ENCODE data around the gene ABHD6. TPM values are rescaled to one million over a fixed set of nuclear protein-coding genes. Genes with fewer than 3 reads are reported as not detected.

Gene ABHD6
- total RNA-seq, 1 donor = 5.1 TPM

- peak; percentile 6 for DNase-seq (ENCODE audit: insufficient read length, low spot score, missing footprints)
- Histone ChIP-seq H4K20me1 (ENCODE audit: insufficient read depth, low read length) (no peaks in the 10 kb centered on the region), H3K4me3 (ENCODE audit: insufficient read depth, low read length) (no peak overlapping the region), H3K27ac (ENCODE audit: low read depth, low read length) (no peak overlapping the region), H3K4me2 (ENCODE audit: insufficient read depth, low read length) (no peak overlapping the region), H3K4me1 (ENCODE audit: insufficient read depth, low read length) (no peaks in the 10 kb centered on the region), H3K36me3 (ENCODE audit: insufficient read depth, low read length) (no peaks in the 10 kb centered on the region), H3K9me3 (ENCODE audit: low read depth, low read length) (no peaks in the 10 kb centered on the region), H3K79me2 (ENCODE audit: insufficient read depth, low read length) (no peaks in the 10 kb centered on the region), H3K27me3 (ENCODE audit: insufficient read depth, low read length) (no peaks in the 10 kb centered on the region), H2AFZ (ENCODE audit: low read length) (no peak overlapping the region)
- no peak for TF ChIP-seq CTCF (IDR thresholded peaks at IDR 0.05; ENCODE audit: extremely low read depth, low read depth, low read length)
These were observed 43.7 kb upstream of the ABHD6 start for GRCh38 chr3:58193682-58194407.

- H3K4me2 ChIP-seq (ENCODE audit: insufficient read depth, low read length) = no peak overlapping the region
- no peak for TF ChIP-seq CTCF (IDR thresholded peaks at IDR 0.05; ENCODE audit: extremely low read depth, low read depth, low read length)
- peak; percentile 1 for DNase-seq (ENCODE audit: insufficient read length, low spot score, missing footprints)
- H3K4me1 ChIP-seq (ENCODE audit: insufficient read depth, low read length) = no peaks in the 10 kb centered on the region
- no peak overlapping the region for H3K4me3 ChIP-seq (ENCODE audit: insufficient read depth, low read length)
- no peaks in the 10 kb centered on the region for H3K27me3 ChIP-seq (ENCODE audit: insufficient read depth, low read length)
- no peak overlapping the region for H3K27ac ChIP-seq (ENCODE audit: low read depth, low read length)
- H3K36me3 ChIP-seq (ENCODE audit: insufficient read depth, low read length) = no peaks in the 10 kb centered on the region
- H2AFZ ChIP-seq (ENCODE audit: low read length) = no peak overlapping the region
- H3K9me3 ChIP-seq (ENCODE audit: low read depth, low read length) = no peaks in the 10 kb centered on the region
- H4K20me1 ChIP-seq (ENCODE audit: insufficient read depth, low read length) = no peaks in the 10 kb centered on the region
- no peaks in the 10 kb centered on the region for H3K79me2 ChIP-seq (ENCODE audit: insufficient read depth, low read length)
These were observed 40.0 kb upstream of the ABHD6 start for GRCh38 chr3:58197588-58197987.

GRCh38 chr3:58198362-58198761 lies 39.2 kb upstream of the ABHD6 start:
- Histone ChIP-seq H3K27ac (ENCODE audit: low read depth, low read length) (no peak overlapping the region), H2AFZ (ENCODE audit: low read length) (no peak overlapping the region), H3K4me3 (ENCODE audit: insufficient read depth, low read length) (no peak overlapping the region), H4K20me1 (ENCODE audit: insufficient read depth, low read length) (no peaks in the 10 kb centered on the region), H3K27me3 (ENCODE audit: insufficient read depth, low read length) (no peaks in the 10 kb centered on the region), H3K4me2 (ENCODE audit: insufficient read depth, low read length) (no peak overlapping the region), H3K4me1 (ENCODE audit: insufficient read depth, low read length) (no peaks in the 10 kb centered on the region), H3K36me3 (ENCODE audit: insufficient read depth, low read length) (no peaks in the 10 kb centered on the region), H3K9me3 (ENCODE audit: low read depth, low read length) (no peaks in the 10 kb centered on the region), H3K79me2 (ENCODE audit: insufficient read depth, low read length) (no peaks in the 10 kb centered on the region)
- no peak for DNase-seq (ENCODE audit: insufficient read length, low spot score, missing footprints)
- TF ChIP-seq CTCF (IDR thresholded peaks at IDR 0.05; ENCODE audit: extremely low read depth, low read depth, low read length) = no peak

GRCh38 chr3:58198804-58199203 lies 38.8 kb upstream of the ABHD6 start:
- Histone ChIP-seq H3K4me3 (ENCODE audit: insufficient read depth, low read length) (no peak overlapping the region), H4K20me1 (ENCODE audit: insufficient read depth, low read length) (no peaks in the 10 kb centered on the region), H3K9me3 (ENCODE audit: low read depth, low read length) (no peaks in the 10 kb centered on the region), H3K4me1 (ENCODE audit: insufficient read depth, low read length) (no peaks in the 10 kb centered on the region), H2AFZ (ENCODE audit: low read length) (no peak overlapping the region), H3K79me2 (ENCODE audit: insufficient read depth, low read length) (no peaks in the 10 kb centered on the region), H3K27ac (ENCODE audit: low read depth, low read length) (no peak overlapping the region), H3K36me3 (ENCODE audit: insufficient read depth, low read length) (no peaks in the 10 kb centered on the region), H3K4me2 (ENCODE audit: insufficient read depth, low read length) (no peak overlapping the region), H3K27me3 (ENCODE audit: insufficient read depth, low read length) (no peaks in the 10 kb centered on the region)
- TF ChIP-seq CTCF (IDR thresholded peaks at IDR 0.05; ENCODE audit: extremely low read depth, low read depth, low read length) = no peak
- DNase-seq (ENCODE audit: insufficient read length, low spot score, missing footprints) = peak; percentile 11
